Endothelial cell of umbilical vein (primary cell): ENCODE results near the gene CD2AP. TPM values are rescaled to one million over a fixed set of nuclear protein-coding genes. Genes with fewer than 3 reads are reported as not detected.

Experiments used
- BruUV-seq: library from RNA; stranded (reverse); fragments of 400-500 nt; replicated peaks from 2 replicates; lab custom pipeline; 2021; lab: Mats Ljungman, UMichigan
- CTCF ChIA-PET: fragments of 300-600, 350-600 bp; sonication (Branson Sonifier 250); formaldehyde crosslinking; loops from one replicate; lab custom pipeline; 2021; ENCODE audit warnings: antibody characterized with exemption, inconsistent platforms; lab: Charles Lee
- POLR2A ChIA-PET: fragments of 300-600, 350-600 bp; sonication (Branson Sonifier 250); formaldehyde crosslinking; loops from one replicate; lab custom pipeline; 2021; ENCODE audit warnings: antibody characterized with exemption, inconsistent platforms; lab: Charles Lee
- DNase-seq: peaks from one replicate; pipeline ENCODE4 v3.0.0-alpha.2; 2011; ENCODE audit warnings: low read depth, low spot score
- FAIRE-seq: peaks from 2 replicates; lab custom pipeline; 2011; peaks lifted over from hg19 to GRCh38; lab: Jason Lieb, UNC
- H2AFZ ChIP-seq: 2 replicates; pipeline ENCODE4 v1.6.0; 2012; ENCODE audit warnings: low read depth, low read length, control low read depth, inconsistent platforms
- H3K27ac ChIP-seq: 2 replicates; pipeline ENCODE4 v1.5.1; 2011; ENCODE audit warnings: low read depth, mild to moderate bottlenecking, control low read depth, low read length, moderate library complexity; ENCODE audit not compliant: insufficient read depth
- H3K27me3 ChIP-seq, 2 experiments: 2 replicates each; pipeline versions ENCODE4 v1.6.0 to v1.6.1; 2011; ENCODE audit warnings: low read length in 2 of 2, mixed read lengths in 1 of 2; ENCODE audit not compliant: control insufficient read depth in 2 of 2, insufficient read depth in 2 of 2
- H3K36me3 ChIP-seq, 2 experiments: 2 replicates in 1 of 2; 3 replicates in 1 of 2; pipeline ENCODE4 v1.5.1; 2011; ENCODE audit warnings: low read length in 2 of 2, mild to moderate bottlenecking in 1 of 2, moderate library complexity in 1 of 2; ENCODE audit not compliant: control insufficient read depth in 2 of 2, insufficient read depth in 2 of 2; ENCODE audit errors: extremely low read depth in 1 of 2
- H3K4me1 ChIP-seq: 3 replicates; pipeline ENCODE4 v1.5.1; 2011; ENCODE audit warnings: mild to moderate bottlenecking, low read length; ENCODE audit not compliant: control insufficient read depth, insufficient read depth; ENCODE audit errors: extremely low read depth
- H3K4me2 ChIP-seq: 2 replicates; pipeline ENCODE4 v1.6.1; 2011; ENCODE audit warnings: low read length, control low read depth, mixed read lengths; ENCODE audit not compliant: insufficient read depth
- H3K4me3 ChIP-seq, 3 experiments: fragments of 200-600 bp in 1 of 3; sonication (generic), shearing (Covaris generic) in 1 of 3; replicated peaks in 1 of 3; 2 replicates each; pipeline ENCODE4 v1.5.1; 2011 to 2016; ENCODE audit warnings: control low read depth in 3 of 3, low read length in 3 of 3, mild to moderate bottlenecking in 2 of 3, inconsistent platforms in 1 of 3, low read depth in 1 of 3, moderate library complexity in 1 of 3; ENCODE audit not compliant: insufficient read depth in 1 of 3
- H3K79me2 ChIP-seq: 2 replicates; pipeline ENCODE4 v1.6.0; 2012; ENCODE audit warnings: low read length, inconsistent platforms; ENCODE audit not compliant: control insufficient read depth, insufficient read depth
- H3K9ac ChIP-seq: replicated peaks from 2 replicates; pipeline ENCODE3; 2011; ENCODE audit warnings: low read length, control low read depth; ENCODE audit not compliant: insufficient read depth; ENCODE audit errors: extremely low read depth
- H3K9me1 ChIP-seq: replicated peaks from 3 replicates; pipeline ENCODE4 v1.6.0; 2011; ENCODE audit warnings: mild to moderate bottlenecking, low read length; ENCODE audit not compliant: control insufficient read depth, insufficient read depth; ENCODE audit errors: extremely low read depth
- H3K9me3 ChIP-seq: replicated peaks from 2 replicates; pipeline ENCODE4 v1.5.1; 2012; ENCODE audit warnings: low read length, inconsistent platforms; ENCODE audit not compliant: control insufficient read depth, insufficient read depth
- H4K20me1 ChIP-seq: replicated peaks from 2 replicates; pipeline ENCODE3; 2011; ENCODE audit warnings: mild to moderate bottlenecking, low read length; ENCODE audit not compliant: control insufficient read depth, insufficient read depth; ENCODE audit errors: extremely low read depth
- EZH2 ChIP-seq: IDR thresholded peaks from 2 replicates; pipeline ENCODE4 v1.6.1; 2012; ENCODE audit warnings: borderline replicate concordance, low read depth, mild to moderate bottlenecking, moderate library complexity, low read length, inconsistent platforms; ENCODE audit not compliant: severe bottlenecking
- FOS ChIP-seq: IDR thresholded peaks from 2 replicates; pipeline ENCODE4 v1.6.1; 2011; ENCODE audit warnings: mild to moderate bottlenecking, low read length, moderate library complexity, borderline replicate concordance; ENCODE audit not compliant: insufficient read depth
- GATA2 ChIP-seq: IDR thresholded peaks from 2 replicates; pipeline ENCODE4 v1.7.0; 2011; ENCODE audit warnings: low read depth, mild to moderate bottlenecking, moderate library complexity, mixed read lengths, low read length; ENCODE audit not compliant: insufficient read length, insufficient read depth
- JUN ChIP-seq: IDR thresholded peaks from 2 replicates; pipeline ENCODE4 v1.6.1; 2011; ENCODE audit warnings: borderline replicate concordance, low read depth; ENCODE audit not compliant: insufficient read length, insufficient read depth
- MYC ChIP-seq: IDR thresholded peaks from one replicate; pipeline ENCODE4 v1.6.1; 2011; ENCODE audit warnings: mild to moderate bottlenecking, low read depth, low read length
- POLR2A ChIP-seq: IDR thresholded peaks from 2 replicates; pipeline ENCODE4 v1.6.1; 2012; ENCODE audit warnings: low read depth, mild to moderate bottlenecking, control low read depth, low read length
- POLR2AphosphoS5 ChIP-seq: IDR thresholded peaks from 2 replicates; pipeline ENCODE4 v1.6.1; 2012; ENCODE audit warnings: low read depth, mild to moderate bottlenecking, control low read depth, low read length, moderate library complexity; ENCODE audit not compliant: insufficient read depth
- dilution Hi-C: fragments of 300-500 bp; cut with MboI; formaldehyde crosslinking; loops from one replicate; pipeline ENCODE4 v1.15.0; 2019; ENCODE audit warnings: low sequenced_read_pairs; ENCODE audit not compliant: extremely low pct_ligation_motif_present
- intact Hi-C: fragments of 100-400 bp; cut with micrococcal nuclease; formaldehyde crosslinking; loops from one replicate; pipeline ENCODE4 v1.10.0; 2022
- polyA plus RNA-seq, 4 experiments: library from polyadenylated mRNA; depleted of rRNA in 3 of 4; stranded (reverse) in 3 of 4; unstranded in 1 of 4; fragments of >200 nt; gene quantifications; 2 replicates each; pipeline versions ENCODE4 v1.2.1 to v1.2.3, GENCODE V29; 2011 to 2012; ENCODE audit warnings: missing spikeins in 1 of 4
- total RNA-seq: library from RNA; stranded (reverse); gene quantifications from 2 replicates; pipeline ENCODE4 v1.2.3, GENCODE V29; 2021
- TF ChIP-seq, protein P1 (sequence below), 2 donors: IDR thresholded peaks; 1 replicate in 1 of 2; 2 replicates in 1 of 2; pipeline ENCODE4 v1.5.1; 2011; ENCODE audit warnings: low read length in 2 of 2, mild to moderate bottlenecking in 2 of 2, moderate library complexity in 2 of 2, control low read depth in 1 of 2, inconsistent platforms in 1 of 2, low read depth in 1 of 2; ENCODE audit not compliant: insufficient read depth in 1 of 2; ENCODE audit errors: extremely low read depth in 1 of 2
- TF ChIP-seq, protein P2 (sequence below): IDR thresholded peaks from 2 replicates; pipeline ENCODE4 v1.6.1; 2011; ENCODE audit not compliant: insufficient read depth, insufficient read length

CD2AP gene
- total and polyA plus RNA-seq, 2 donors (not counting 3 experiments of a cell fraction or from before 2014, with no cell fraction given), result 4.2 to 39.8 TPM

DNA sequence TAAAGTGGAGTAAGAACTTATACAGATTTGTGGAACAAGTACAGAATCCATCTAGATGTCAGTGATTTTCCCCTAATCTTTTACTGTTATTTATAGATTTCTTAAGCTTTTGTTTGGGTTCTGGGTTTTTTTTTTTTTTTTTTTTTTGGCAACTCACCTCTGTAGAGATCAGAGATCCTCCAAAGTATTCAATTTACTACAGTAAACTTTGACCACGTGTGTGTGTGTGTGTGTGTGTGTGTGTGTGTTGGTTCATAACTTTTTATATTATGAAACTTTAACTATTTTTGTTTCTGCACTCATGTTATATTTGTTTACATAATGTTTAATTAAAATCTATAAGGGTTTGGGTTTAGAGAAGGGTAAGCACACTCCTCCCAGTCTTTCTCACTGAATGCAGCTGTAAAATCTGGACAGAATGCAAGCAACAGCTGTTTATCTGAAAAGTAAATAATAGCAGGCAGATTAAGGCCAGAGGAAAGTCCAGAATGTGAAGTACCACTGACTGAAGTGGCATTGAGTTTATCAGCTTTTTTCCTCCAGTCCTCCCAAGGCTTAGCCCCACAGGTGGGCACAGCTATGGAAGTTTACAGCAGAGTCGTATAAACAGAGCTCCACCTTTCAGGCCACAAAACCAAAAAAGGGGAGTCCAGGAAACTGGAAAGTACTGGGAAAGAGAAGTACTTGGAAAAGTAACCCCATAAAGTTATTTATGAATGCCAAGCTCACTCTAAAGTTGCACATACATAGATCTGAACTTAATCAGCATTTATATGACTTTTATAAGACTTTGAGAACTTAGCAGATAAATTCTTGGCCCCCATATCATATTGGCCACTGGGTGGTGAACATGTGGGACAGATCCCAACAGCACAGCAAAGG lies 43.0 kb upstream of the CD2AP start:
- no peak overlapping the region for H3K9ac ChIP-seq
- no TSS peak for BruUV-seq
- POLR2A ChIA-PET, result no interaction called here
- no peak overlapping the region for H2AFZ ChIP-seq
- no peaks in the 10 kb centered on the region for H3K27me3 ChIP-seq
- no peak overlapping the region for H3K27ac ChIP-seq
- no peaks in the 10 kb centered on the region for H3K9me1 ChIP-seq
- dilution Hi-C loops (no loop called here), intact Hi-C loops (no loop called here)
- no peak overlapping the region for H3K4me3 ChIP-seq
- no peaks in the 10 kb centered on the region for H4K20me1 ChIP-seq
- H3K9me3 ChIP-seq, result no peaks in the 10 kb centered on the region
- H3K4me2 ChIP-seq, result no peak overlapping the region
- no peaks in the 10 kb centered on the region for H3K4me1 ChIP-seq
- H3K36me3 ChIP-seq, result no peaks in the 10 kb centered on the region
- no peak for DNase-seq
- CTCF ChIA-PET, result no interaction called here
- TF ChIP-seq POLR2AphosphoS5, result no peak
- TF ChIP-seq, protein P1, sequence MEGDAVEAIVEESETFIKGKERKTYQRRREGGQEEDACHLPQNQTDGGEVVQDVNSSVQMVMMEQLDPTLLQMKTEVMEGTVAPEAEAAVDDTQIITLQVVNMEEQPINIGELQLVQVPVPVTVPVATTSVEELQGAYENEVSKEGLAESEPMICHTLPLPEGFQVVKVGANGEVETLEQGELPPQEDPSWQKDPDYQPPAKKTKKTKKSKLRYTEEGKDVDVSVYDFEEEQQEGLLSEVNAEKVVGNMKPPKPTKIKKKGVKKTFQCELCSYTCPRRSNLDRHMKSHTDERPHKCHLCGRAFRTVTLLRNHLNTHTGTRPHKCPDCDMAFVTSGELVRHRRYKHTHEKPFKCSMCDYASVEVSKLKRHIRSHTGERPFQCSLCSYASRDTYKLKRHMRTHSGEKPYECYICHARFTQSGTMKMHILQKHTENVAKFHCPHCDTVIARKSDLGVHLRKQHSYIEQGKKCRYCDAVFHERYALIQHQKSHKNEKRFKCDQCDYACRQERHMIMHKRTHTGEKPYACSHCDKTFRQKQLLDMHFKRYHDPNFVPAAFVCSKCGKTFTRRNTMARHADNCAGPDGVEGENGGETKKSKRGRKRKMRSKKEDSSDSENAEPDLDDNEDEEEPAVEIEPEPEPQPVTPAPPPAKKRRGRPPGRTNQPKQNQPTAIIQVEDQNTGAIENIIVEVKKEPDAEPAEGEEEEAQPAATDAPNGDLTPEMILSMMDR (IDR thresholded peaks at IDR 0.05; ENCODE audit: extremely low read depth in 1 of 2, insufficient read depth in 1 of 2, low read depth in 1 of 2, low read length in 2 of 2), result no peak
- TF ChIP-seq GATA2, result no peak
- TF ChIP-seq, protein P2, sequence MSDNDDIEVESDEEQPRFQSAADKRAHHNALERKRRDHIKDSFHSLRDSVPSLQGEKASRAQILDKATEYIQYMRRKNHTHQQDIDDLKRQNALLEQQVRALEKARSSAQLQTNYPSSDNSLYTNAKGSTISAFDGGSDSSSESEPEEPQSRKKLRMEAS, result no peak
- TF ChIP-seq JUN, result no peak
- no peak for TF ChIP-seq FOS
- TF ChIP-seq POLR2A, result no peak
- TF ChIP-seq EZH2, result no peak
- no peak for TF ChIP-seq MYC
- no peak for FAIRE-seq
- no peaks in the 10 kb centered on the region for H3K79me2 ChIP-seq
